Tibial artery (tissue), 4 donors: ENCODE results near the gene SHC2.
A peak's percentile ranks its signal among the peaks of the same experiment; 100 is the strongest.

Source experiments
- DNase-seq, 2 donors: peaks; one replicate each; pipeline ENCODE4 v3.0.0-alpha.2; 2019
- H3K27ac ChIP-seq, 2 donors: fragments of 200-600 bp; sonication (generic) in 1 of 2; 1 replicate in 1 of 2; 2 replicates in 1 of 2; pipeline ENCODE4 v1.5.1; 2018 to 2019; ENCODE audit warnings: mild to moderate bottlenecking in 1 of 2
- H3K27me3 ChIP-seq, 2 donors: fragments of 200-600 bp; sonication (generic) in 1 of 2; one replicate each; pipeline versions ENCODE4 v1.5.1 to v1.6.0; 2016 to 2019
- H3K36me3 ChIP-seq, 3 donors: fragments of 200-600 bp; sonication (generic) in 2 of 3; one replicate each; pipeline ENCODE4 v1.5.1; 2016 to 2019; ENCODE audit warnings: mild to moderate bottlenecking in 2 of 3
- H3K4me1 ChIP-seq, 4 donors: fragments of 200-600 bp; sonication (generic) in 2 of 4; 1 replicate in 3 of 4; 2 replicates in 1 of 4; pipeline ENCODE4 v1.5.1; 2016 to 2019
- H3K4me3 ChIP-seq, 2 donors: fragments of 200-600 bp; sonication (generic) in 1 of 2; 1 replicate in 1 of 2; 2 replicates in 1 of 2; pipeline ENCODE4 v1.5.1; 2018 to 2019; ENCODE audit warnings: mild to moderate bottlenecking in 2 of 2
- H3K9me3 ChIP-seq, 3 donors: fragments of 200-600 bp; sonication (generic) in 1 of 3; one replicate each; pipeline ENCODE4 v1.5.1; 2016 to 2019
- CTCF ChIP-seq, 2 experiments: fragments of 200-600 bp in 1 of 2; fragments of 450-650 bp in 1 of 2; IDR thresholded peaks; one replicate each; pipeline ENCODE4 v1.5.1; 2017 to 2019; ENCODE audit warnings: antibody characterized with exemption in 2 of 2, mild to moderate bottlenecking in 1 of 2, moderate library complexity in 1 of 2
- intact Hi-C: fragments of 100-400 bp; cut with DNase I; formaldehyde crosslinking; loops from one replicate; pipeline ENCODE4 v1.15.0; 2023; ENCODE audit warnings: low total_unique reads

SHC2 gene

GRCh38 chr19:494171-495080 is 33.6 kb upstream of the SHC2 start:
- intact Hi-C loops = no loop called here
- DNase-seq = no peak
- H3K4me1 ChIP-seq = peaks cover 0 to 25% (median 20%) of the 10 kb centered on the region in 4 donors

DNA sequence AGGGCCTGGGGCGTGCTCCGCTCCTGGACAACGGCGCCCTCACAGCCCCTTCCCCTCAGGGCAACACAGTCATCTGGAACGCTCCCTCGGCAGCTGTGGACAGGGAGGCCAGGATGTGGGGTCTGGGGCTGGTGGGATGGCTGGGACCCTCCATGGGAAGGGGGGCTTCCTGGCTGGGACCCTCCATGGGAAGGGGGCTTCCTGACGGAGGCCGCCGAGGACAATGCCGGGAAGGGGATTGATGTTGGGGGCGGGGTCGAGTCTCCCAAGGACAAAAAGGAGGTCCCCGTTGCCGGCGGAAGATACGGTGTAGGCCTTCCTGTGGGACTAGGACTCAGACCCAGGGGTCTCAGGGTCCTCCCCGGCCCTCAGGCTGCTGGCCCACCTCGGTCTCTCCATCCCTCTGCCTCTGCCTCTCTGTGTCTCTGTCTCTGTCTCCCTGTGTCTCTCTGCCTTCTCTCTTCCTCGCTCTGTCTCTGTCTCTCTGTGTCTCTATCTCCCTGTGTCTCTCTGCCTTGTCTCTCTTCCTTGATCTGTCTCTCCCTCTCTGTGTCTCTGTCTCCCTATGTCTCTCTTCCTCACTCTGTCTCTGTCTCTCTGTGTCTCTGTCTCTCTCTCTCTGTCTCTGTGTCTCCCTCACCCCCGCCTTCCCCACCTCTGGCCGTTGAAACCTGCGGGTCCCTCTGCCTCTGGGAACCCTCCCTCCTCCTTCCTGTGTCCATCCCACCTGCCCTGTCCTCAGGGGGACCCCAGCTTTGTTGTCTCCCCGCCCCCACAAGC is 32.7 kb upstream of the SHC2 start:
- intact Hi-C loops = no loop called here
- Histone ChIP-seq H3K4me1 (peaks cover 0 to 25% (median 21%) of the 10 kb centered on the region in 4 donors), H3K4me3 (no peak overlapping the region), H3K27ac (no peak overlapping the region), H3K27me3 (peaks cover 13 to 37% of the 10 kb centered on the region in 2 donors), H3K9me3 (no peaks in the 10 kb centered on the region), H3K36me3 (no peaks in the 10 kb centered on the region)
- no peak for TF ChIP-seq CTCF (IDR thresholded peaks at IDR 0.05)
- DNase-seq = no peak

More at GRCh38 chr19:494171-495080, 33.6 kb upstream of the SHC2 start:
- peaks cover 13 to 45% of the 10 kb centered on the region in 2 donors for H3K27me3 ChIP-seq
- H3K4me3 ChIP-seq = no peak overlapping the region
- H3K36me3 ChIP-seq = no peaks in the 10 kb centered on the region
- no peak for TF ChIP-seq CTCF (IDR thresholded peaks at IDR 0.05)
- no peak overlapping the region for H3K27ac ChIP-seq
- no peaks in the 10 kb centered on the region for H3K9me3 ChIP-seq

GRCh38 chr19:492091-492531 is 31.3 kb upstream of the SHC2 start:
- Histone ChIP-seq H3K27me3 (peaks cover 7 to 25% of the 10 kb centered on the region in 2 donors), H3K9me3 (no peaks in the 10 kb centered on the region), H3K4me3 (no peak overlapping the region), H3K36me3 (no peaks in the 10 kb centered on the region), H3K27ac (no peak overlapping the region), H3K4me1 (peaks cover 0 to 14% (median 12%) of the 10 kb centered on the region in 4 donors)
- intact Hi-C loops = no loop called here
- no peak for DNase-seq
- no peak for TF ChIP-seq CTCF (IDR thresholded peaks at IDR 0.05)

GRCh38 chr19:491146-491741 is 30.4 kb upstream of the SHC2 start:
- Histone ChIP-seq H3K27ac (no peak overlapping the region), H3K27me3 (peaks cover 6 to 28% of the 10 kb centered on the region in 2 donors), H3K9me3 (no peaks in the 10 kb centered on the region), H3K4me3 (no peak overlapping the region), H3K4me1 (peaks cover 0 to 13% (median 11%) of the 10 kb centered on the region in 4 donors), H3K36me3 (no peaks in the 10 kb centered on the region)
- intact Hi-C loops = no loop called here
- no peak for DNase-seq
- TF ChIP-seq CTCF (IDR thresholded peaks at IDR 0.05) = no peak

DNA sequence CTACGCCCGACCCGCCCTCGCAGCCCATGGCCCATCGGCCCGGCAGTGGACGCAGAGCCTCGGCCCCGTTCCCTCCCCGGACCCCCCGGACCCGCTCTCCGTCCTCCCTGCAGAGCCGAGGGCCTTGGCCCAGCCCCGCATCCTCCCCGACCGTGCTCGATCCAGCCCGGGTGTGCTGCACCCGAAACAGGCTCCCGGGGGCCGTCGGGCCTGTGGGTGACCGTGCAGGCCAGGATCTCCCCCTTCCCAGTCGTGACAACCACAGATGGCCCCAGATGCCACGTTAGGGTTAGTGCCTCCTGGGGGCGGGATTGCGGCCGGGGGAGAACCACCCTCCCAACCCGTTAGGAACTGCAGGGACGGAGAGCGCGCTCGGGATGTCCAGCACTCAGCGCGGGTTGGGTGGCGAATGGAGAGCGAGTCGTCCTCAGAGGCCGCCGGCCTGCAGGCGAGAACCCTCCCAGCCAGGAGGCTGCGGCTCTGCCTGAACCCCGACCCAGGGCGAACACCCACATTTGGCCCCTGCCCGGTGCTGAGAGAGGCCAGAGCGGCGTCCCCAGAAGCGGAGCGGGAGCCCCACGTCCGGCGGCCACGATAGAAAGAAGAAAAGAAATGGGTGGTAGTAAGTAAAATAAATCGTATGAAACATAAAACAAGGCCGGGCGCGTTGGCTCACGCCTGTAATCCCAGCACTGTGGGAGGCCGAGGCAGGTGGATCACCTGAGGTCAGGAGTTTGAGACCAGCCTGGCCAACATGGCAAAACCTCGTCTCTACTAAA is 28.8 kb upstream of the SHC2 start:
- H3K27me3 ChIP-seq = peaks cover 0 to 28% of the 10 kb centered on the region in 2 donors
- DNase-seq = no peak
- H3K9me3 ChIP-seq = no peaks in the 10 kb centered on the region
- TF ChIP-seq CTCF (IDR thresholded peaks at IDR 0.05) = no peak
- intact Hi-C loops = no loop called here
- H3K4me1 ChIP-seq = peaks cover 0 to 12% (median 8%) of the 10 kb centered on the region in 4 donors
- peak overlapping the region; percentile 90 to 94 for H3K4me3 ChIP-seq
- H3K27ac ChIP-seq = peak overlapping the region; percentile 87 to 96
- H3K36me3 ChIP-seq = no peaks in the 10 kb centered on the region
